HUES48 (cell line): ENCODE measurements around the gene MAPK9.
A peak's percentile ranks its signal among the peaks of the same experiment; 100 is the strongest.

Source experiments
- H3K27ac ChIP-seq: one replicate; pipeline ENCODE4 v1.7.0; 2013; ENCODE audit warnings: low read depth, low read length, inconsistent platforms
- H3K27me3 ChIP-seq: 2 replicates; pipeline ENCODE4 v1.6.1; 2013; ENCODE audit warnings: mild to moderate bottlenecking, low read length; ENCODE audit not compliant: control insufficient read depth, insufficient read depth
- H3K36me3 ChIP-seq: 2 replicates; pipeline ENCODE4 v1.6.1; 2013; ENCODE audit warnings: low read length; ENCODE audit not compliant: control insufficient read depth, insufficient read depth
- H3K4me1 ChIP-seq: 2 replicates; pipeline ENCODE4 v1.6.1; 2013; ENCODE audit warnings: mild to moderate bottlenecking, low read length; ENCODE audit not compliant: control insufficient read depth, insufficient read depth
- H3K4me3 ChIP-seq: 2 replicates; pipeline ENCODE4 v1.5.1; 2013; ENCODE audit warnings: mild to moderate bottlenecking, low read depth, low read length
- H3K9ac ChIP-seq: 2 replicates; pipeline ENCODE4 v1.6.1; 2013; ENCODE audit warnings: mild to moderate bottlenecking, low read depth, low read length, moderate library complexity
- H3K9me3 ChIP-seq: 2 replicates; pipeline ENCODE4 v1.6.1; 2013; ENCODE audit warnings: low read length; ENCODE audit not compliant: control insufficient read depth, insufficient read depth

The MAPK9 gene

GRCh38 chr5:180274695-180275094, 17.2 kb downstream of the MAPK9 start:
- Histone ChIP-seq H3K36me3 (peaks cover 43% of the 10 kb centered on the region), H3K9me3 (peaks cover 9% of the 10 kb centered on the region), H3K27me3 (no peaks in the 10 kb centered on the region), H3K9ac (no peak overlapping the region), H3K4me3 (no peak overlapping the region), H3K27ac (no peak overlapping the region), H3K4me1 (no peaks in the 10 kb centered on the region)

- Histone ChIP-seq H3K27me3 (no peaks in the 10 kb centered on the region), H3K4me3 (no peak overlapping the region), H3K9ac (no peak overlapping the region), H3K27ac (no peak overlapping the region), H3K4me1 (no peaks in the 10 kb centered on the region), H3K36me3 (peaks cover 42% of the 10 kb centered on the region), H3K9me3 (peaks cover 14% of the 10 kb centered on the region)
Measured at GRCh38 chr5:180271221-180271620, 20.7 kb downstream of the MAPK9 start.

GRCh38 chr5:180259260-180259611, 32.6 kb downstream of the MAPK9 start:
- Histone ChIP-seq H3K27me3 (no peaks in the 10 kb centered on the region), H3K36me3 (peaks cover 79% of the 10 kb centered on the region), H3K9me3 (peaks cover 92% of the 10 kb centered on the region), H3K4me1 (no peaks in the 10 kb centered on the region), H3K9ac (no peak overlapping the region), H3K27ac (no peak overlapping the region), H3K4me3 (no peak overlapping the region)

- H3K36me3 ChIP-seq = peaks cover 53% of the 10 kb centered on the region
- no peaks in the 10 kb centered on the region for H3K4me1 ChIP-seq
- peaks cover 71% of the 10 kb centered on the region for H3K9me3 ChIP-seq
Measured at GRCh38 chr5:180253036-180253824, 38.7 kb downstream of the MAPK9 start.

GRCh38 chr5:180251887-180252286, 40.0 kb downstream of the MAPK9 start:
- Histone ChIP-seq H3K36me3 (peaks cover 53% of the 10 kb centered on the region), H3K9me3 (peaks cover 57% of the 10 kb centered on the region), H3K4me3 (no peak overlapping the region), H3K27me3 (no peaks in the 10 kb centered on the region), H3K9ac (no peak overlapping the region), H3K4me1 (no peaks in the 10 kb centered on the region), H3K27ac (no peak overlapping the region)

More at GRCh38 chr5:180253036-180253824, 38.7 kb downstream of the MAPK9 start:
- Histone ChIP-seq H3K27ac (no peak overlapping the region), H3K27me3 (no peaks in the 10 kb centered on the region), H3K4me3 (no peak overlapping the region), H3K9ac (no peak overlapping the region)

- Histone ChIP-seq H3K36me3 (peaks cover 53% of the 10 kb centered on the region), H3K9me3 (peaks cover 51% of the 10 kb centered on the region), H3K4me1 (no peaks in the 10 kb centered on the region), H3K9ac (no peak overlapping the region), H3K4me3 (no peak overlapping the region), H3K27ac (no peak overlapping the region), H3K27me3 (no peaks in the 10 kb centered on the region)
Measured at GRCh38 chr5:180251141-180251540, 40.7 kb downstream of the MAPK9 start.

- H3K4me1 ChIP-seq = no peaks in the 10 kb centered on the region
- H3K27me3 ChIP-seq = no peaks in the 10 kb centered on the region
- peaks cover 51% of the 10 kb centered on the region for H3K36me3 ChIP-seq
- H3K9ac ChIP-seq = no peak overlapping the region
- no peak overlapping the region for H3K27ac ChIP-seq
- no peak overlapping the region for H3K4me3 ChIP-seq
- H3K9me3 ChIP-seq = peaks cover 43% of the 10 kb centered on the region
Measured at GRCh38 chr5:180250329-180250728, 41.6 kb downstream of the MAPK9 start.

GRCh38 chr5:180241600-180241999, 50.3 kb downstream of the MAPK9 start:
- H3K9me3 ChIP-seq = no peaks in the 10 kb centered on the region
- no peaks in the 10 kb centered on the region for H3K27me3 ChIP-seq
- peaks cover 62% of the 10 kb centered on the region for H3K36me3 ChIP-seq

GRCh38 chr5:180238631-180239030, 53.3 kb downstream of the MAPK9 start:
- Histone ChIP-seq H3K4me1 (peaks cover 4% of the 10 kb centered on the region), H3K36me3 (peaks cover 82% of the 10 kb centered on the region), H3K4me3 (no peak overlapping the region), H3K9me3 (no peaks in the 10 kb centered on the region), H3K9ac (no peak overlapping the region), H3K27ac (no peak overlapping the region), H3K27me3 (no peaks in the 10 kb centered on the region)

More at GRCh38 chr5:180241600-180241999, 50.3 kb downstream of the MAPK9 start:
- H3K4me1 ChIP-seq = no peaks in the 10 kb centered on the region
- no peak overlapping the region for H3K4me3 ChIP-seq
- H3K9ac ChIP-seq = no peak overlapping the region
- H3K27ac ChIP-seq = no peak overlapping the region

GRCh38 chr5:180235846-180236245, 56.0 kb downstream of the MAPK9 start:
- H3K27me3 ChIP-seq = no peaks in the 10 kb centered on the region
- H3K27ac ChIP-seq = no peak overlapping the region
- H3K4me3 ChIP-seq = no peak overlapping the region
- peaks cover 4% of the 10 kb centered on the region for H3K4me1 ChIP-seq
- H3K9me3 ChIP-seq = no peaks in the 10 kb centered on the region
- H3K36me3 ChIP-seq = peaks cover 68% of the 10 kb centered on the region
- no peak overlapping the region for H3K9ac ChIP-seq

- Histone ChIP-seq H3K36me3 (peaks cover 60% of the 10 kb centered on the region), H3K9me3 (no peaks in the 10 kb centered on the region), H3K9ac (no peak overlapping the region), H3K4me1 (peaks cover 4% of the 10 kb centered on the region), H3K27ac (peak overlapping the region; percentile 69), H3K27me3 (no peaks in the 10 kb centered on the region), H3K4me3 (no peak overlapping the region)
Measured at GRCh38 chr5:180235077-180235476, 56.8 kb downstream of the MAPK9 start.
